Fibroblast of lung (primary cell): ENCODE measurements around the gene CMIP. TPM values are rescaled to one million over a fixed set of nuclear protein-coding genes. Genes with fewer than 3 reads are reported as not detected.

Experiments used
- DNase-seq, 2 donors: peaks; one replicate each; pipeline versions ENCODE4 v3.0.0 to v3.0.0-alpha.2; 2010; ENCODE audit warnings: low read depth in 2 of 2
- H2AFZ ChIP-seq: 2 replicates; pipeline ENCODE4 v1.5.1; 2012; ENCODE audit warnings: low read length, control low read depth, inconsistent platforms
- H3K27ac ChIP-seq: 2 replicates; pipeline ENCODE4 v1.5.1; 2011; ENCODE audit warnings: low read length, control low read depth; ENCODE audit not compliant: insufficient read depth
- H3K27me3 ChIP-seq: 2 replicates; pipeline ENCODE4 v1.5.1; 2011; ENCODE audit warnings: mild to moderate bottlenecking, low read length; ENCODE audit not compliant: control insufficient read depth, insufficient read depth
- H3K36me3 ChIP-seq: 2 replicates; pipeline ENCODE4 v1.5.1; 2011; ENCODE audit warnings: low read length; ENCODE audit not compliant: control insufficient read depth, insufficient read depth
- H3K4me1 ChIP-seq: 2 replicates; pipeline ENCODE4 v1.5.1; 2011; ENCODE audit warnings: low read length; ENCODE audit not compliant: control insufficient read depth, insufficient read depth; ENCODE audit errors: extremely low read depth
- H3K4me2 ChIP-seq: 2 replicates; pipeline ENCODE4 v1.5.1; 2011; ENCODE audit warnings: low read length, control low read depth; ENCODE audit not compliant: insufficient read depth; ENCODE audit errors: extremely low read depth
- H3K4me3 ChIP-seq, 4 experiments: fragments of 200-600 bp in 1 of 4; sonication (generic) in 1 of 4; replicated peaks in 1 of 4; 2 replicates each; pipeline ENCODE4 v1.5.1; 2011 to 2016; ENCODE audit warnings: low read length in 4 of 4, low read depth in 3 of 4, mild to moderate bottlenecking in 3 of 4, control low read depth in 2 of 4, inconsistent platforms in 1 of 4, mixed read lengths in 1 of 4; ENCODE audit not compliant: insufficient read depth in 1 of 4; ENCODE audit errors: control extremely low read depth in 1 of 4
- H3K79me2 ChIP-seq: 2 replicates; pipeline ENCODE4 v1.5.1; 2012; ENCODE audit warnings: mild to moderate bottlenecking, low read length, inconsistent platforms; ENCODE audit not compliant: control insufficient read depth, insufficient read depth
- H3K9ac ChIP-seq: 2 replicates; pipeline ENCODE4 v1.5.1; 2011; ENCODE audit warnings: mild to moderate bottlenecking, low read length, control low read depth; ENCODE audit not compliant: insufficient read depth
- H3K9me3 ChIP-seq: 2 replicates; pipeline ENCODE4 v1.5.1; 2012; ENCODE audit warnings: low read depth, low read length; ENCODE audit not compliant: control insufficient read depth, insufficient read depth
- H4K20me1 ChIP-seq: 2 replicates; pipeline ENCODE4 v1.5.1; 2011; ENCODE audit warnings: low read length; ENCODE audit not compliant: control insufficient read depth, insufficient read depth; ENCODE audit errors: extremely low read depth
- CTCF ChIP-seq, 2 donors: IDR thresholded peaks in 1 of 2; conservative IDR thresholded peaks in 1 of 2; 1 replicate in 1 of 2; 2 replicates in 1 of 2; pipeline ENCODE4 v1.5.1; 2011 to 2012; ENCODE audit warnings: low read length in 2 of 2, control low read depth in 1 of 2, inconsistent platforms in 1 of 2, low read depth in 1 of 2, mild to moderate bottlenecking in 1 of 2
- EZH2 ChIP-seq: IDR thresholded peaks from 2 replicates; pipeline ENCODE4 v1.5.1; 2012; ENCODE audit warnings: low read length, control low read depth, mild to moderate bottlenecking; ENCODE audit errors: missing control alignments
- polyA plus RNA-seq, 2 donors: library from polyadenylated mRNA; depleted of rRNA in 1 of 2; stranded (reverse) in 1 of 2; unstranded in 1 of 2; fragments of >200 nt; gene quantifications; 2 replicates each; pipeline ENCODE4 v1.2.1, GENCODE V29; 2011 to 2012; ENCODE audit warnings: missing spikeins in 1 of 2
- total RNA-seq: library from RNA; depleted of rRNA; stranded (reverse); fragments of >200 nt; gene quantifications from 2 replicates; pipeline ENCODE4 v1.2.1, GENCODE V29; 2014

CMIP gene
- total and polyA plus RNA-seq, 2 donors (not counting 1 experiment from before 2014, with no cell fraction given), result 1.9 to 5.1 TPM

GRCh38 chr16:81562174-81562849, 117.7 kb downstream of the CMIP start:
- H2AFZ ChIP-seq, result no peak overlapping the region
- H3K4me3 ChIP-seq, result no peak overlapping the region
- H3K9me3 ChIP-seq, result no peaks in the 10 kb centered on the region
- no peak overlapping the region for H3K9ac ChIP-seq
- H3K27ac ChIP-seq, result no peak overlapping the region
- no peaks in the 10 kb centered on the region for H3K36me3 ChIP-seq
- H3K4me2 ChIP-seq, result no peak overlapping the region
- H3K79me2 ChIP-seq, result no peaks in the 10 kb centered on the region
- no peaks in the 10 kb centered on the region for H4K20me1 ChIP-seq
- DNase-seq, result no peak
- H3K27me3 ChIP-seq, result no peaks in the 10 kb centered on the region
- H3K4me1 ChIP-seq, result no peaks in the 10 kb centered on the region
- no peak for TF ChIP-seq CTCF (conservative IDR thresholded peaks at IDR 0.05 in 1 of 2, IDR thresholded peaks at IDR 0.05 in 1 of 2; ENCODE audit: low read depth in 1 of 2, low read length in 2 of 2)
- no peak for TF ChIP-seq EZH2

GRCh38 chr16:81562926-81563325, 118.3 kb downstream of the CMIP start:
- Histone ChIP-seq H3K9me3 (no peaks in the 10 kb centered on the region), H3K4me2 (no peak overlapping the region), H3K79me2 (no peaks in the 10 kb centered on the region), H3K36me3 (no peaks in the 10 kb centered on the region), H3K27me3 (no peaks in the 10 kb centered on the region), H4K20me1 (no peaks in the 10 kb centered on the region), H3K27ac (no peak overlapping the region), H3K9ac (no peak overlapping the region), H3K4me1 (no peaks in the 10 kb centered on the region), H2AFZ (no peak overlapping the region), H3K4me3 (no peak overlapping the region)
- TF ChIP-seq CTCF (conservative IDR thresholded peaks at IDR 0.05 in 1 of 2, IDR thresholded peaks at IDR 0.05 in 1 of 2; ENCODE audit: low read depth in 1 of 2, low read length in 2 of 2) (no peak), EZH2 (no peak)
- DNase-seq, result no peak

- H3K79me2 ChIP-seq, result no peaks in the 10 kb centered on the region
- no peak overlapping the region for H3K4me2 ChIP-seq
- no peak overlapping the region for H2AFZ ChIP-seq
- no peak overlapping the region for H3K27ac ChIP-seq
- H3K9me3 ChIP-seq, result no peaks in the 10 kb centered on the region
- no peaks in the 10 kb centered on the region for H3K36me3 ChIP-seq
- no peaks in the 10 kb centered on the region for H3K27me3 ChIP-seq
- no peak overlapping the region for H3K4me3 ChIP-seq
- H3K4me1 ChIP-seq, result peaks cover 6% of the 10 kb centered on the region
- peak in 1 of 2 donors; percentile 62 for DNase-seq
- TF ChIP-seq EZH2 (no peak), CTCF (conservative IDR thresholded peaks at IDR 0.05 in 1 of 2, IDR thresholded peaks at IDR 0.05 in 1 of 2; ENCODE audit: low read depth in 1 of 2, low read length in 2 of 2) (no peak)
- no peaks in the 10 kb centered on the region for H4K20me1 ChIP-seq
- H3K9ac ChIP-seq, result no peak overlapping the region
Observed at GRCh38 chr16:81564421-81564911, 119.9 kb downstream of the CMIP start.
